Measurements from ENCODE around the gene ABHD3.

The ABHD3 gene

GRCh38 chr18:21704603-21705364 is at the start of gene ABHD3:
Gene ABHD3 (minus strand): TSS chr18:21704774. CDS start chr18:21704665, 109 bp downstream.
- peak within 1 kb of the TSS; percentile 68 for H3K4me3 ChIP-seq (ENCODE audit: low read depth, low read length)
- TF ChIP-seq CTCF (IDR thresholded peaks at IDR 0.05; ENCODE audit: low read depth, low read length, missing control alignments): peak; percentile 41
- peak; percentile 64 for DNase-seq (ENCODE audit: low read depth)

- no peak for TF ChIP-seq CTCF (IDR thresholded peaks at IDR 0.05; ENCODE audit: low read depth, low read length, missing control alignments)
- DNase-seq (ENCODE audit: low read depth): no peak
- H3K4me3 ChIP-seq (ENCODE audit: low read depth, low read length): no peak overlapping the region
These were observed 43.5 kb upstream of the ABHD3 start for GRCh38 chr18:21747764-21748693.

GRCh38 chr18:21747268-21747667 is 42.7 kb upstream of the ABHD3 start:
- H3K4me3 ChIP-seq (ENCODE audit: low read depth, low read length): no peak overlapping the region
- no peak for TF ChIP-seq CTCF (IDR thresholded peaks at IDR 0.05; ENCODE audit: low read depth, low read length, missing control alignments)
- DNase-seq (ENCODE audit: low read depth): no peak

GRCh38 chr18:21745231-21745630 is 40.7 kb upstream of the ABHD3 start:
- H3K4me3 ChIP-seq (ENCODE audit: low read depth, low read length): no peak overlapping the region
- TF ChIP-seq CTCF (IDR thresholded peaks at IDR 0.05; ENCODE audit: low read depth, low read length, missing control alignments): no peak
- no peak for DNase-seq (ENCODE audit: low read depth)

GRCh38 chr18:21743166-21743832 is 38.7 kb upstream of the ABHD3 start:
- H3K4me3 ChIP-seq (ENCODE audit: low read depth, low read length): no peak overlapping the region
- DNase-seq (ENCODE audit: low read depth): no peak
- no peak for TF ChIP-seq CTCF (IDR thresholded peaks at IDR 0.05; ENCODE audit: low read depth, low read length, missing control alignments)

- no peak for DNase-seq (ENCODE audit: low read depth)
- TF ChIP-seq CTCF (IDR thresholded peaks at IDR 0.05; ENCODE audit: low read depth, low read length, missing control alignments): no peak
- peak overlapping the region; percentile 72 for H3K4me3 ChIP-seq (ENCODE audit: low read depth, low read length)
These were observed 37.7 kb upstream of the ABHD3 start for GRCh38 chr18:21742315-21742687.
